Frontal cortex (tissue), 4 donors: Measurements from ENCODE around the gene RNPS1. TPM values are rescaled to one million over a fixed set of nuclear protein-coding genes. Genes with fewer than 3 reads are reported as not detected.

ENCODE experiments used
- DNase-seq, 2 donors: peaks; one replicate each; pipeline ENCODE4 v3.0.0; 2012; ENCODE audit warnings: low spot score in 2 of 2
- FAIRE-seq: peaks from 2 replicates; lab custom pipeline; 2012; peaks lifted over from hg19 to GRCh38; lab: Jason Lieb, UNC
- small RNA-seq: library from RNA; depleted of rRNA; stranded (forward); fragments of <200 nt; gene quantifications from one replicate; pipeline ENCODE3, GENCODE V24; 2014
- total RNA-seq: library from RNA; depleted of rRNA; stranded (reverse); fragments of >200 nt; gene quantifications from one replicate; pipeline ENCODE4 v1.2.3, GENCODE V29; 2014
- donor health status: control.
- donor health status: control.
- donor health status: control.

Gene RNPS1
- total RNA-seq, 1 donor from 2014 or later, result 81.1 TPM

- FAIRE-seq, result no peak
- DNase-seq, result peak; percentile 96 to 98
Observed at GRCh38 chr16:2205104-2205966, 62.6 kb downstream of the RNPS1 start, which contains the start of gene MLST8. Gene MLST8, plus strand, starts transcription at chr16:2205454. Its CDS starts 632 bp downstream, at chr16:2206086.

- FAIRE-seq, result no peak
- DNase-seq, result no peak
Observed at GRCh38 chr16:2204416-2205103, 63.4 kb downstream of the RNPS1 start.

Small RNA genes within 50 kb of the gene (small RNA-seq; reads per million reads assigned to genes)
- gene MIR3677 (not detected), gene MIR4717 (not detected)

Other genes with a start within 250 kb of the RNPS1 start
- gene NPW, start 248.3 kb downstream of the RNPS1 start, total RNA-seq, result not detected
- 13.5 TPM for gene NHERF2, start 241.2 kb downstream of the RNPS1 start, total RNA-seq
- gene NTHL1, start 220.3 kb downstream of the RNPS1 start, total RNA-seq, result 33.4 TPM
- gene TSC2, start 220.1 kb downstream of the RNPS1 start, total RNA-seq, result 39.5 TPM
- gene PKD1, start 132.2 kb downstream of the RNPS1 start, total RNA-seq, result 58.3 TPM
- 4.1 TPM for gene RAB26, start 119.5 kb downstream of the RNPS1 start, total RNA-seq
- gene TRAF7, start 112.3 kb downstream of the RNPS1 start, total RNA-seq, result 25.7 TPM
- 15.9 TPM for gene CASKIN1, start 71.5 kb downstream of the RNPS1 start, total RNA-seq
- 6.9 TPM for gene MLST8, start 62.7 kb downstream of the RNPS1 start, total RNA-seq
- gene BRICD5, start 57.3 kb downstream of the RNPS1 start, total RNA-seq, result 4.5 TPM
- 10.2 TPM for gene PGP, start 53.3 kb downstream of the RNPS1 start, total RNA-seq
- gene E4F1, start 44.5 kb downstream of the RNPS1 start, total RNA-seq, result 27.3 TPM
- 2.4 TPM for gene DNASE1L2, start 31.7 kb downstream of the RNPS1 start, total RNA-seq
- 10.2 TPM for gene ECI1, start 16.5 kb downstream of the RNPS1 start, total RNA-seq
- gene ABCA3, start 72.6 kb upstream of the RNPS1 start, total RNA-seq, result 36.3 TPM
- 12.6 TPM for gene CCNF, start 161.3 kb upstream of the RNPS1 start, total RNA-seq
- gene TEDC2, start 192.0 kb upstream of the RNPS1 start, total RNA-seq, result 7.7 TPM
- gene NTN3, start 203.2 kb upstream of the RNPS1 start, total RNA-seq, result 3.3 TPM
- gene TBC1D24, start 207.0 kb upstream of the RNPS1 start, total RNA-seq, result 24.5 TPM
- gene ATP6V0C, start 245.8 kb upstream of the RNPS1 start, total RNA-seq, result 10.6 TPM